HG02588 (cell line): Measurements from ENCODE around the gene GALNT9.

Source experiments
- ATAC-seq: cut with Tn5 transposase; IDR thresholded peaks from one replicate; pipeline ENCODE4 v1.9.1; 2021; ENCODE audit warnings: mild to moderate bottlenecking, moderate library complexity; ENCODE audit not compliant: unreplicated experiment

The GALNT9 gene

GRCh38 chr12:132282031-132282949, 47.1 kb downstream of the GALNT9 start:
- ATAC-seq, result no peak

DNA sequence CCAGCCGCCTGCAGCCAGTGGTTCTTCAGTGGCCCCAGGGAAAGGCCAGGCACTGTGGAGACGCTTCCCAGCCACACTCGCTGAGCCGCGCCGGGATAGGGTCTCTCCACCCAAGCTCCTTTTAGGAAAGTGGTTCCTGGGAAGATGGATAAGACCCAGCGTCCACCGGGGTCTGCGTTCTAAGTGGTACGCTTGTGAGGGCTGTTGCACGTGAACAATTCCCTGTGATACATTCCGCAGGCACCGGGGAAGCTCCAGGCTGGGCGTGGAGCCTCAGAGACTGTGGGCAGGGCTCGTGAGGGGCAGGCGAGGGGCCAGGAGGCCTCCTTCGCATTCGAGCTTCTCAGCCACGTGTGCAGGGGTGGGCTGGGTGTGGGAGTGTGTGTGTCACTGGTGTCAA, 48.4 kb downstream of the GALNT9 start:
- ATAC-seq, result no peak

DNA sequence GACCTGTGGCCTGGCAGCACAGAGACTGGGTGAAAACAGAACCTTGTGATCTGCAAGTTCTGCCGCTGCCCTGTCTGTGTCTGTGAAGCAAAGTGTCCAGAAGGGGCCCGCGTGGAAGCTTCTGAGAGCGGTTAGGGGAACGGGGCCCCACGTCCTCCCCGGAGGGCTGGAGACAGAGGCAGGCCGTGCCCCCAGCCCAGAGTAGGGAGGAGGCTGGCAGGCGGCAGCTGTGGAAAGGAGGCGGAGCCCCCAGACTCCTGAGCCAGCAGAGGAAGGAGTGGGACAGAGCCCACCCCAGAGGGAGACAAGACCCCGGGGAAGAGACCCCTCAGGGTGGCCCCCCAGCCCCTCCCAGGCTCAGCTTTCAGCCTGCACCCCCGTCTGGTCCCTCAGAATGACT, 49.0 kb downstream of the GALNT9 start:
- no peak for ATAC-seq

DNA sequence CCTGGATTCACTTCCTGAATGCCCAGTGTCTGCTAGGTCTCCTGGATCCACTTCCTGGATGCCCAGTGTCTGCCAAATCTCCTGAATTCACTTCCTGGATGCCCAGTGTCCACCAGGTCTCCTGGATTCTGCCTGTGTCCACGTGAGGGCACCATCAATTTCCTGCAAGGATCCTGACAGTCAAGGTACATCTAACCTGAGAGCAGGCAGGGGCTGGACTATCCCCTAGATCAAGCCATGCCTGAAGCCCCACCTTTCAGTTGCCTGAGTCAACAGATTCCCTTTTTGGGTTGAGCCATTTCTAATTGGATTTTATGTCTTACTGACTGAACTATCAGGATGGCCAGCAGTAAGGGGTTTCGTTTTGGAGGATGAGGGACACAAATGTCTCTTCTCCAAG, 49.5 kb downstream of the GALNT9 start:
- ATAC-seq, result no peak

GRCh38 chr12:132279184-132279889, 50.1 kb downstream of the GALNT9 start:
- ATAC-seq, result no peak

DNA sequence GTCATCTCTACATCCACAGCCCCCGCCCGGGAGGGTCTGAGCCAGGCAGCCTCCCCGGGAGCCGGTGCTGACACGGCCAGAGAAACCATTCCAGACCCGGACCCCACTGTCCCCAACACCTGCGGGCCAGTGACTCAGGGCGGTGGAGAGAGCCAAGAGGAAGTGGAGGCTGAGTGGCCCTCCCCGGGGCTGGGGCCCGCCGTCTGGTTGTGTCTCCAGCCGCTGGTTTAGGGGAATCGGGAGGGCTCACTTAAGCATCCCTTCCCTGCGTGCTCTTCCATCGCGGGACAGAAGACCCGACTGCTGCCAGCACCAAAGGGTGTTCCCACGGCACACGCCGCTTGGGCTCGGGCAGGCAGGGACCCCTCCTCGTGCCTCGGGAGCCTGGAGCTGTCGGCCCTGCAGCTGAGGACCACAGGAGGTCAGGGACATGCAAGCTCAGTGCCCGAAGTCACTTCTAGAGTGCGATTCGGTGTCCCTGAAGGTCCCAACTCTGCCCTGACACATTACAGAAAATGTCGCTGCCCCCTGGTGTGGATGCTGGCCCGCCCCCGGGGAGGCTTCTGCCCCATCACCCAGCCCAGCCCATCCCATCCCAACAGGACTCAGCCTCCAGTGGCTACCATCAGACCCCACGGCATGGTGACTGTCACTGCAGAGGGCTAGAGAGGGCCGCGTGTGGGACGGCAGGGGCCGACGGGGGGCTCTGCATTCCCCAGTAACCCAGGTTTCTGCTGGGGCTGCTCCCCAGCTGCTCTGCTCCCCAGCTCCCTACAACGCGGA, 50.8 kb downstream of the GALNT9 start:
- ATAC-seq, result no peak

GRCh38 chr12:132277949-132278348, 51.4 kb downstream of the GALNT9 start:
- ATAC-seq, result no peak

GRCh38 chr12:132277374-132277941, 51.9 kb downstream of the GALNT9 start:
- ATAC-seq, result no peak

DNA sequence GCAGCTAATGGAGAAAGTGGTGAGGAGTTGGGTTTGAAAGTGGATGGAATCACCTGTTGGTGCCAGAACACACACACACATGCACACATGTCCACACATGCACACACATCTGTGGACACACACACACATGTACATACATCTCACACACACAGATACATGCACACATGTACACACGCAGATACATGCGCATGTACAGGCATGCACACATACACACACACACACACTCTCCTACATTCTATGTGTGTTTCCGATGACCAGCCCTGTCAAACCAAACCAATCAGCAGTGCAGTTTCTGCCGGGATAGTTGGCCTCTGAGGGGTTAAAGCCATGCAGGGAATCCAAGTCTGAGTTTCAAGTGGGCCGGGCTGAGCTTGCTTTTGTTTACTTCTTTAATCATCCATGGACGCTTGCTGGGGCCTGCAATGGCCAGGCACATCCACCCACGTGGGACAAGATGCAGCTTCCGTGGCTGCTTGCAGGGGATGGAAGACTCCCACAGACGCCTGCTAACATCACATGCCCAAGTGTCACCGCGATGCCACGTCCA, 52.5 kb downstream of the GALNT9 start:
- no peak for ATAC-seq

DNA sequence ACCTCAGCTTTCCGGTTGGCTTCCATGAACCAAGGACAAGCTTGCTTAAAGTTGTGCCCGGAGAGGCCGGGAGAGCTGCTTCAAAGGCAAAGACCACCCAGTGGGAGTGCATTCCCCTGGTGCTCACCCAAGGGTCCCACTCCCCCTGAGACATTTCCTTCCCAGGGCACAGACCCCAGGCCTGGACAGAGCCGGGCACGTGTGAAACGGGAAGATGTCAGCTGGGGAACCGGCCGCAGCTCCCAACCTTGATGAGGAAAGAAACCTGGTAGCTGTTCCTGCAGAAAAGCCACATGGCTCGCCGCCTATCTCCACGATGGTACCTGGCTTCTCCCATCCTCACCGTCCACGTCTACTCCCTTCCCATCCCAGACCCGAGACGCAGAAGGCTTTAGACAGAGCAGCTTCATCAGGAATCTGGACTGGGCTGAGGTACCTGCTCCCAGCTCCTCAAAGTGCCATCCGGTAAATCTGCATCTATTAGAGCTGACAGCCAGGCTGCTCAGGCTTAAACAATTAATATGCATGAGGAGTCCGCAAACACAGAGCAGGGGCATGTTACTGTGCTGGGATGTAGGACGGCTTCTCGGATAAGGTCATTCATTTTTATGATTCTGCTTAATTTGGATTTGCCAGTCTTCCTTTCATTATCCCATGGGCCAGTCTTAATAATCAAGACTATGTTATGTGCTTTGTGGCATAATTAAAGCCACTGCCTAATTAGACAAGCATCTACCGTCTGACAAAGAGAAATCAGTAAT, 53.1 kb downstream of the GALNT9 start:
- ATAC-seq, result no peak

DNA sequence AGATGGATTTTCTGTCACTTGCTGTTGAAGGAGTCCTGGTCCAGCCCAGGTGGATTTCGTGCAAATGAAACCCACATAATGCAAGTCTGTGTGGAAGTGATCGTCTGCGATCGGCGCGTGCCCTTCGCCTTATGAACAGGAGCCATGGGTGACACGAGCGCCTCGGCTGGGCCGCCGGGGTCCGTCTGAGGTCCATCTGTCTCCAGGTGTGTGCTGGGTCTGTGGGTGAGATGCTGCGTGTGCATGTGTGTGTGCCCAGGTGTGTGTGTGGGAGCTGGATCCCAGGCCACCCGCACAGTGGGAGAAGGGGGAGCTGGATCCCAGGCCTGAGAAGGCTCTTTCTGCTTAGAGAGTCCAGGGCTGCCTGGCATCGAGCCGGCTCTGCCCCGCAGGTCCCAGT, 53.8 kb downstream of the GALNT9 start:
- no peak for ATAC-seq

DNA sequence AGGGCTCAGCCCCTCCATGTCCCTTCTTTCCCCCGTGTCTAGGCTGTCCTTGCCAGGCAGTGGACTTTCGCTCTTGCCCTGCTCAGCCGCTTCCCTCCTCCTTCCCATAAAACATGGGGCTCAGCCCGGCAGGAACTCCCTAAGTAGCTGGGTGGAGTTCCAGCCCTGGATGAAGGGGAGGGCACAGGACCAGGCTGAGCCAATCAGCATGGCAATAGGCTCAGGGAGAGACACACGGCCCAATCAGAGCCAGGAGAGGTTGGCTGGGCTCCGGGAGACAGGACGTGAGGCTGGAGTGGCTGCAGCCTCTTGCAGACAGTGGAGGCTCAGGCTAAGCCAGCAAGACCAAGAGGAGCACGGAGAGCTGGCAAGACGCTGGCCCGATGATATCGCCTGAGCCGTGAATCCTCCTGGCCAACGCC, 54.3 kb downstream of the GALNT9 start:
- ATAC-seq, result no peak

GRCh38 chr12:132273992-132274334, 55.4 kb downstream of the GALNT9 start:
- ATAC-seq, result no peak

DNA sequence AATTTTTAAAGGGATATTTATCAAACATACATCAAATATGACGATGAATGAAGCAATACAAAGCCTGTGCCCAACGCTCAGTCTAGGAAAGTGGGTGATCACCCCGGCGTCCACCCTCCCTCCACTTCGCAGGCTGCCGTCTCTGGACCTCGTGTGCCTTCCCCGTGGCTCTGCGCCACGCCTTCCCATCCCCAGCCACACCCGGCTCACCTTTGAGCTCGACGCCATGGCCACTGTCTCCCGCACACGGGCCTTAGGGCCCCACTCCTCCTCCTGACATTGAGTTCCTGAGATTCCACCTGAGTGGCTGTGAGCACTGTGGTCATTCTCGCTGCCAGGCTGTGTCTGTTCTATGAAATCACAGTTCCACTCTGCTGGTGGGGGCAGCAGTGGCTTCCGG, 56.7 kb downstream of the GALNT9 start:
- no peak for ATAC-seq

DNA sequence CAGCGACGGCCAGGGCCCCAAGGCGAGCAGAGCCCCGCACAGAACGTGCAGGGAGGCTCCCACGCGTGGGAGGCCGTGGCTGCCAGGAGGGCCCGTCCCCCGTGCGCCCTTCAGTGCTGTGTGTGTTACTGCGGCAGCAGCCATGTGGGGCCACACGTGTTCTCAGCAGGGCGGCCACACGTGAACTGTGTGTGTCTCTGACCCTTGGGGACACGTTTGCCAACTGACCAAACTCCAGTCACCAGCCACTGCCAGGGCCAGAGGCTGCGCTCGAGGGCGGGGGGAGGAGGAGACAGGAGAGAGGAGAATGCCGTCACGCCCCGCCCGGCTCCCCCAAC, 57.7 kb downstream of the GALNT9 start:
- no peak for ATAC-seq

DNA sequence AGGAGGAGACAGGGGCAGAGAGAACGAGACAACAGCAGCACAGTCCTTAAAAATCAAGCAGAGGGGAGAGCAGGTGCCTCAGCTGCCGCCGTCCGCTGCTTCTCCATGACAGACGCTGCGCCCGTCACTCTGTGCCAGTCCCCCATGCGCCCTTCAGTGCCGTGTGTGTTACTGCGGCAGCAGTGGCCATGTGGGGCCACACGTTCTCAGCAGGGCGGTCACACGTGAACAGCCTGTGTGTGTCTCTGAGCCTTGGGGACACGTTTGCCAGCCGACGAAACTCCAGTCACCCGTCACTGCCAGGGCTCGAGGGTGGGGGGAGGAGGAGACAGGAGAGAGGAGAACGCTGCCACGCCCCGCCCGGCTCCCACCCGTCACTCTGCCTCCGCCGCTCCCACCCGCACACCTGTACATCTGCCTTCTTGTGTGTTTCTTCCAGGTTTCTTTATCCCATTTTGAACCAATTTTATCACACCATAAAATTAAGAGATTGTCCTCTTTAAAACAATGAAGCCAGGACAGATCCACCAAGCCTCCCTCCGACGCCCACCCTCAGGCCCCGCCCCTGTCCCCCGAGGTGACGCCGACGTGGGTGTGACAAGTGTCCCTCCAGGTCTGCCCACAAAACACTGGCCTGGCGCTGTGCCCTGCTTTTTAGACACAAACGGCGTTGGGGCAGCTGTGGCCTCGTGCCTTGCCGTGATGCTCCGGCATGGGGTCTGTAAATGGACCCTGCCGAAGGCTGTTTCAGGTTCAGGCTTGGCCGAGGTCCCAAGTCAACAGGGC, 58.2 kb downstream of the GALNT9 start:
- no peak for ATAC-seq

- ATAC-seq, result no peak
These were observed 58.9 kb downstream of the GALNT9 start for GRCh38 chr12:132270516-132270915.

GRCh38 chr12:132269271-132269968, 60.0 kb downstream of the GALNT9 start:
- ATAC-seq, result no peak

DNA sequence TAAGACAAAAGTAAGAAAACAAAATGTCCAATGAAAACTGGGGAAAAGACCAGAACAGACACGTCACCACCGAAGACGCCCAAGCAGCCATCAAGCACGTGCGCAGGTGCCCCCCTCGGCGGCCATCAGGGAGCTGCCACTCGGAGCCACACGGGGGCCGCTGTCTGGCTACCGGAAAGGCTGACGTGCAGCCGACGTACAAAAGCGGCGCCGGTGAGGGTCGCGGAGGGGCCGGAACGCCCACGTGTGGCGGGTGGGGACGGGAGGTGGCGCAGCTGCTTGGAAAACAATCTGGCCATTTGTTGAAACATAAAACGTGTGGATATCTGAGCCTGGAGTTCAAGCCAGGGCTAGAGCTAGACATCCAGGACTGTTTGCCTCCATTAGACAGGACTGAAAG, 60.7 kb downstream of the GALNT9 start:
- no peak for ATAC-seq
